ENCODE measurements around the gene TUBGCP3.
A peak's percentile ranks its signal among the peaks of the same experiment; 100 is the strongest.

Gene TUBGCP3

GRCh38 chr13:112623051-112623711 lies 35.2 kb upstream of the TUBGCP3 start:
- no peak overlapping the region for H3K4me3 ChIP-seq (replicated peaks; ENCODE audit: low read depth, low read length)
- TF ChIP-seq, protein P1, sequence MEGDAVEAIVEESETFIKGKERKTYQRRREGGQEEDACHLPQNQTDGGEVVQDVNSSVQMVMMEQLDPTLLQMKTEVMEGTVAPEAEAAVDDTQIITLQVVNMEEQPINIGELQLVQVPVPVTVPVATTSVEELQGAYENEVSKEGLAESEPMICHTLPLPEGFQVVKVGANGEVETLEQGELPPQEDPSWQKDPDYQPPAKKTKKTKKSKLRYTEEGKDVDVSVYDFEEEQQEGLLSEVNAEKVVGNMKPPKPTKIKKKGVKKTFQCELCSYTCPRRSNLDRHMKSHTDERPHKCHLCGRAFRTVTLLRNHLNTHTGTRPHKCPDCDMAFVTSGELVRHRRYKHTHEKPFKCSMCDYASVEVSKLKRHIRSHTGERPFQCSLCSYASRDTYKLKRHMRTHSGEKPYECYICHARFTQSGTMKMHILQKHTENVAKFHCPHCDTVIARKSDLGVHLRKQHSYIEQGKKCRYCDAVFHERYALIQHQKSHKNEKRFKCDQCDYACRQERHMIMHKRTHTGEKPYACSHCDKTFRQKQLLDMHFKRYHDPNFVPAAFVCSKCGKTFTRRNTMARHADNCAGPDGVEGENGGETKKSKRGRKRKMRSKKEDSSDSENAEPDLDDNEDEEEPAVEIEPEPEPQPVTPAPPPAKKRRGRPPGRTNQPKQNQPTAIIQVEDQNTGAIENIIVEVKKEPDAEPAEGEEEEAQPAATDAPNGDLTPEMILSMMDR (IDR thresholded peaks at IDR 0.05; ENCODE audit: low read depth, low read length, missing control alignments), result no peak
- no peak for DNase-seq (ENCODE audit: extremely low read depth, low read depth)

DNA sequence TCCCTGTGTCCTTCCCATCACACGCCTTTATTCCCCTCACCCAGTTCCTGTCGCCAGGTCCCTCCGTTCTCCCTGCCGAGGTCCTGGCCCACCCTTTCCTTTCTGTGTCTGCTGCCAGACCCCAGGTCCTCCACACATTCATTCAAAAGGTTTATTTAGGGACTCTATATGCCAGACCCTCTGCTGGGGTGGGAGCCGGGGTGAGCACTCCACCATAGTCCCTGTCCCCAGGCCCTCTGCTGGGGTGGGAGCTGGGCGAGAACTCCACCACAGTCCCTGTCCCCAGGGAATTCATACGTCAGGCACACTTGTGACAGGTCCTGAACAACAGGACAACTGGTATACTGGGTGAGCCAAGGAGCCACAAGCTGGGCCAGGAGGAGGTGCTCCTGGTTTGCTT lies 34.4 kb upstream of the TUBGCP3 start:
- no peak for DNase-seq (ENCODE audit: extremely low read depth, low read depth)
- TF ChIP-seq, protein P1 (IDR thresholded peaks at IDR 0.05; ENCODE audit: low read depth, low read length, missing control alignments), result no peak

GRCh38 chr13:112619730-112620631 lies 32.0 kb upstream of the TUBGCP3 start:
- H3K4me3 ChIP-seq (replicated peaks; ENCODE audit: low read depth, low read length), result no peak overlapping the region
- TF ChIP-seq, protein P1 (IDR thresholded peaks at IDR 0.05; ENCODE audit: low read depth, low read length, missing control alignments), result no peak
- no peak for DNase-seq (ENCODE audit: extremely low read depth, low read depth)

More for the DNA sequence above, 34.4 kb upstream of the TUBGCP3 start:
- no peak overlapping the region for H3K4me3 ChIP-seq (replicated peaks; ENCODE audit: low read depth, low read length)

DNA sequence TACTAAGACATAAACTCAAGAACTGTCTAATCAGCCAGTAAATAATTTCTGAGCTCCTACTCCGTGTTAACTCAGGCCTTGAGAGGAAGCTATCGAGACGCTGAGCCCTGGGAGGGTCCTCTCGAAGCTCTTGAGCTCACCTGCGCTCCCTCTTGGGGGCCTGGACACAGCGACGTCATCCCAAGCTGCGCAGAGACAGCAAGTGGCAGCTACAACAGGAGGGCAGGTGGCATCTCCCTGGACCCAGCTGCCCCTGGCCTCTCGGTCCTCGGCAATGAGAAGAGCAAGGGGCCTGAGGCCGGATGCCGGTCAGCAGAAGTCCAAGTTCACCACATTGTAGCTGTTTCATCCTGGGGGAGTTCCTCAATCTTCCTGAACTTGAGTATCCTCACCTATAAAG lies 30.5 kb upstream of the TUBGCP3 start:
- H3K4me3 ChIP-seq (replicated peaks; ENCODE audit: low read depth, low read length), result no peak overlapping the region
- DNase-seq (ENCODE audit: extremely low read depth, low read depth), result no peak
- TF ChIP-seq, protein P1 (IDR thresholded peaks at IDR 0.05; ENCODE audit: low read depth, low read length, missing control alignments), result no peak

- TF ChIP-seq, protein P1 (IDR thresholded peaks at IDR 0.05; ENCODE audit: low read depth, low read length, missing control alignments), result no peak
- DNase-seq (ENCODE audit: extremely low read depth, low read depth), result no peak
- no peak overlapping the region for H3K4me3 ChIP-seq (replicated peaks; ENCODE audit: low read depth, low read length)
Observed at GRCh38 chr13:112617754-112618375, 29.9 kb upstream of the TUBGCP3 start.

DNA sequence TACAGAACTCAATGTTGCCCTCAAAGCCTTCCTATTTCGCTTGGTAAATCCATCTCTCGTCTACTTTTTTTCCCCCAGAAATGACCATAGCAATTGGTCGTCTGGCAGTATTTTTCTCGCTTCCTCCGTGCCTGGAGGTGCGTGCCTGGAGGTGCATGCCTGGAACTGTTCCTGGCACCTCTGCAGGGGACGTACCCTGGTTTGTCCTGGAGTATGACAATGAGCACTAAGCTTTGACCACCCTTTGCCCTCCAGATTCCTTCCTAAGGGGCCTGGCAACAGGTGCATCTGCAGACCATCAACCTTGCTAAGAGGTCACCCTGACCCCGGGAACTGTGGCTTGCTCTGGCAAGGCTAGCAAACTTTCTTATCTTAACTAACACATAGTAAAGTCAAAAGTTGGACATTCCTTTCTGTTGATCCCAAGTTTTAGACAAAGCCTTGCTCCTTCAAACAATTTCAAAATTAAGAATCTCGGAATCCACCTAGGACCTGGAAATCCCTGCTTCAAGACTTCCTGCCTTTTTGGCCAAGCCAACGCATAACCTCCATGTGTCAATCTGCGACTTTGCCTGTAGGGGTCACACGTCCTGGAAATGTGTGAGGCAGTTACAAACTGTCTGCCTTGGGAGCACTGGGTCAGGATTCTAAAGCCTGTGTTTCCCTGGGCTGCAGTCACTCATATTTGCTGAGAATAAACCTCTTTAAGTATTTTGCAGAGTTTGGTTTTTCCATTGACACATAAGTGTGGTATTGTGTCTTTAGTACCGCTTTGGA lies 28.8 kb upstream of the TUBGCP3 start:
- no peak overlapping the region for H3K4me3 ChIP-seq (replicated peaks; ENCODE audit: low read depth, low read length)
- TF ChIP-seq, protein P1 (IDR thresholded peaks at IDR 0.05; ENCODE audit: low read depth, low read length, missing control alignments), result peak; percentile 69
- DNase-seq (ENCODE audit: extremely low read depth, low read depth), result no peak

Data from HFF-Myc (cell line).